Liver (tissue), 9 donors: Measurements from ENCODE around the gene VGLL4. TPM values are rescaled to one million over a fixed set of nuclear protein-coding genes. Genes with fewer than 3 reads are reported as not detected.
"Not testable (repeated sequence)": the region's sequence is repeated elsewhere in the genome, so short reads cannot be mapped to it uniquely, and the experiment has no call there.

Experiments
- DNase-seq: peaks from one replicate; pipeline ENCODE4 v3.0.0-alpha.2; 2017; ENCODE audit warnings: low spot score
- H3K27ac ChIP-seq, 2 donors: one replicate each; pipeline ENCODE4 v1.7.0; 2013; ENCODE audit warnings: inconsistent platforms in 2 of 2, low read length in 2 of 2, control low read depth in 1 of 2, low read depth in 1 of 2, mild to moderate bottlenecking in 1 of 2
- H3K27me3 ChIP-seq, 4 donors: one replicate each; pipeline versions ENCODE4 v1.6.1 to v1.7.0; 2013; ENCODE audit warnings: low read length in 3 of 4, inconsistent platforms in 1 of 4, mild to moderate bottlenecking in 1 of 4, moderate library complexity in 1 of 4; ENCODE audit not compliant: control insufficient read depth in 4 of 4, insufficient read depth in 4 of 4
- H3K36me3 ChIP-seq, 4 donors: one replicate each; pipeline versions ENCODE4 v1.6.1 to v1.7.0; 2013; ENCODE audit warnings: low read length in 3 of 4, mild to moderate bottlenecking in 3 of 4, low read depth in 1 of 4, moderate library complexity in 1 of 4; ENCODE audit not compliant: control insufficient read depth in 4 of 4, insufficient read depth in 3 of 4
- H3K4me1 ChIP-seq, 4 donors: one replicate each; pipeline versions ENCODE4 v1.6.1 to v1.7.0; 2013; ENCODE audit warnings: low read length in 3 of 4, mild to moderate bottlenecking in 3 of 4, moderate library complexity in 1 of 4; ENCODE audit not compliant: control insufficient read depth in 4 of 4, insufficient read depth in 4 of 4
- H3K4me3 ChIP-seq, 3 donors: one replicate each; pipeline versions ENCODE4 v1.6.1 to v1.7.0; 2013; ENCODE audit warnings: low read length in 3 of 3, control low read depth in 1 of 3, low read depth in 1 of 3, mild to moderate bottlenecking in 1 of 3
- H3K9ac ChIP-seq, 2 donors: one replicate each; pipeline ENCODE4 v1.7.0; 2013; ENCODE audit warnings: low read length in 2 of 2, mild to moderate bottlenecking in 2 of 2, moderate library complexity in 2 of 2, control low read depth in 1 of 2, low read depth in 1 of 2
- H3K9me3 ChIP-seq, 4 donors: one replicate each; pipeline versions ENCODE4 v1.6.1 to v1.7.0; 2013; ENCODE audit warnings: low read length in 3 of 4; ENCODE audit not compliant: control insufficient read depth in 4 of 4
- EGR1 ChIP-seq, 2 donors: IDR thresholded peaks; 2 replicates each; pipeline ENCODE4 v1.6.1; 2016 to 2018; ENCODE audit warnings: antibody characterized with exemption in 2 of 2, low read depth in 2 of 2
- GABPA ChIP-seq, 2 donors: IDR thresholded peaks in 1 of 2; conservative IDR thresholded peaks in 1 of 2; 2 replicates each; pipeline ENCODE4 v1.6.1; 2016; ENCODE audit warnings: antibody characterized with exemption in 2 of 2, mild to moderate bottlenecking in 1 of 2, moderate library complexity in 1 of 2
- HNF4G ChIP-seq: IDR thresholded peaks from 2 replicates; pipeline ENCODE4 v1.6.1; 2016; ENCODE audit warnings: antibody characterized with exemption
- JUND ChIP-seq, 2 donors: IDR thresholded peaks; 2 replicates each; pipeline ENCODE4 v1.6.1; 2016; ENCODE audit warnings: antibody characterized with exemption in 2 of 2
- RAD21 ChIP-seq, 2 donors: IDR thresholded peaks; 2 replicates each; pipeline ENCODE4 v1.6.1; 2016; ENCODE audit warnings: antibody characterized with exemption in 2 of 2, mild to moderate bottlenecking in 2 of 2
- RXRA ChIP-seq, 2 donors: IDR thresholded peaks; 2 replicates each; pipeline ENCODE4 v1.6.1; 2017 to 2018; ENCODE audit warnings: antibody characterized with exemption in 2 of 2, mild to moderate bottlenecking in 1 of 2
- TAF1 ChIP-seq: conservative IDR thresholded peaks from 2 replicates; pipeline ENCODE4 v1.6.1; 2016; ENCODE audit warnings: antibody characterized with exemption, mild to moderate bottlenecking
- WGBS: extraction: QIAGEN DNeasy Blood & Tissue Kit; methylation state at CpG from one replicate; pipeline ENCODE4 v1.1.7; 2013; 5-methylcytosine and 5-hydroxymethylcytosine counted together
- polyA plus RNA-seq, 2 donors: library from polyadenylated mRNA; stranded (reverse) in 1 of 2; unstranded in 1 of 2; fragments of 200-250 nt in 1 of 2; fragments of >200 nt in 1 of 2; fragmentation: Nextera tagmentation in 1 of 2; extraction: Ambion mirVana in 1 of 2; gene quantifications; one replicate each; pipeline versions ENCODE4 v1.2.1 to v1.2.3, GENCODE V29; 2013 to 2015
- total RNA-seq, 2 donors: library from RNA; depleted of rRNA; stranded (reverse); fragments of >200 nt; gene quantifications; one replicate each; pipeline ENCODE4 v1.2.3, GENCODE V29; 2014
- TF ChIP-seq, protein P1 (sequence below): IDR thresholded peaks from 2 replicates; pipeline ENCODE4 v1.6.1; 2016; ENCODE audit warnings: antibody characterized with exemption
- TF ChIP-seq, protein P2 (sequence below): fragments of 150-350 bp; IDR thresholded peaks from 2 replicates; pipeline ENCODE4 v1.5.1; 2017; ENCODE audit warnings: improper control_type of control experiment, low read depth, low read length; ENCODE audit not compliant: missing input control
- donor health status: healthy.
- donor health status: healthy.
- donor health status: healthy.
- donor health status: healthy.
- donor health status: healthy.

The VGLL4 gene
- total and polyA plus RNA-seq, 4 donors: 7.2 to 27.9 (median 13.0) TPM

DNA sequence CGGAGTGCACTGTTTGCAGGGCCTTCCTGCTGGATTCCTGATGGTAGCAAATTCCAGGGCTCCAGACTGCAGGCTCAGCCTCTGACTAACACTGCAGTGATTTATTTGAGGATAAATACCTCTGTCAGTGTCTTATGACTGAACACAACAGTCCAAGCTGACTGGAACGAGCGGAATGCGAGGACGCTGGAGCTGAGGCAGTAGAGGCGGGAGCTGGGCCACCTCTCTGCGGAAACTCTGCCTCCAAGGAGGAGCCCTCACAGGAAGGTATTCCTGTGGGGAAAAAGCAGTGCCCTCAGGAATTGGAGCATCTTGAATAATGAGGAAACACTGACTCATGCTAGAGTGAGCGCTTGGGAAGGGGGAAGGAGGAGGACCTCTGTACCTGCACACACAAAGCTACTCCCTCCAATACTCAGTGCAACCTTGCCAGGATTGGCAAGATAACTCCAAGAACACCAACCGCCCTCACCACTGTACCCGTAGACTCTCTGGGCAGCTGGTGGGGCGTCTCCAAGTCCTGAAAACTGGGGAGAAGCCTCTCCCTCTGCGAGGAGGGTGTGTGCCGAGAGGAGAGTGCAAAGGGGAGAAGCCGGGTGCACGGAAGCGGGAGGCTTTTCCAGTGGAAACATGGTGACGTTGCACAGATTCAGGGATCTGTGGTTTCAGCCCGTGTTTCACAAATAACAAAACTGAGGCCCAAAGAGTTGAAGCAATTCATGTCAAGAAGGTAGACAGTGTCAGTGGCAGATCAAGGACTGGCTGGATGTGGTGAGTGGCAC lies 43.0 kb downstream of the VGLL4 start:
- TF ChIP-seq RXRA (IDR thresholded peaks at IDR 0.05): peak in 1 of 2 donors; percentile 22
- TF ChIP-seq GABPA (IDR thresholded peaks at IDR 0.05 in 1 of 2, conservative IDR thresholded peaks at IDR 0.05 in 1 of 2): no peak
- peak in 1 of 2 donors; percentile 69 for TF ChIP-seq JUND (IDR thresholded peaks at IDR 0.05)
- TF ChIP-seq RAD21 (IDR thresholded peaks at IDR 0.05): peak; percentile 33 to 38
- TF ChIP-seq, protein P1, sequence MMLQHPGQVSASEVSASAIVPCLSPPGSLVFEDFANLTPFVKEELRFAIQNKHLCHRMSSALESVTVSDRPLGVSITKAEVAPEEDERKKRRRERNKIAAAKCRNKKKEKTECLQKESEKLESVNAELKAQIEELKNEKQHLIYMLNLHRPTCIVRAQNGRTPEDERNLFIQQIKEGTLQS: no peak
- TF ChIP-seq TAF1: no peak
- H3K4me3 ChIP-seq: no peak overlapping the region
- WGBS: 84% methylated on average over 18 of the region's 18 CpGs
- H3K9ac ChIP-seq: no peak overlapping the region
- H3K36me3 ChIP-seq: peaks cover 4 to 12% (median 5%) of the 10 kb centered on the region in 4 donors
- H3K4me1 ChIP-seq: no peaks in the 10 kb centered on the region
- no peak for DNase-seq
- no peaks in the 10 kb centered on the region for H3K9me3 ChIP-seq
- H3K27ac ChIP-seq: peak overlapping the region; percentile 14 to 33
- no peaks in the 10 kb centered on the region for H3K27me3 ChIP-seq

DNA sequence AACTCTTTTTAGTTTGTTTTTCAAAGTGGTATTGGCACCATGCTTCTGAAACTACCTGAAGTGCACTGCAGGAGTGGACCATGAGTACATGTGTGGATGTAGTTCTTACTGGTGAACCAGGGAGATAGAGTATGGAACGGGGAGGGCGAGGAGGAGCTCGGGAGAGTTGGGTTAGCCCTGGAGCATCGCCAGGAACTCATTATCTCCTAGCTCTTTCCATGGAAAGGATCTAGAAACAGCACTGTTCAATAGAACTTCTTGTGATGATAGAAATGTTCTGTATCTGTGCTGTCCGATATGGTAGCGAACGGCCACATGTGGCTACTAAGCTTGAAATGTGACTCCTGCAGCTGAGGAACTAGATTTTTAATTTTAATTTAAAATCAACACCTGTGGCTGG lies 47.3 kb downstream of the VGLL4 start:
- H3K9ac ChIP-seq: no peak overlapping the region
- no peak overlapping the region for H3K27ac ChIP-seq
- 86% methylated on average over 7 of the region's 7 CpGs for whole genome bisulfite sequencing
- no peaks in the 10 kb centered on the region for H3K27me3 ChIP-seq
- H3K36me3 ChIP-seq: peaks cover 2 to 12% (median 5%) of the 10 kb centered on the region in 4 donors
- DNase-seq: no peak
- no peak overlapping the region for H3K4me3 ChIP-seq
- H3K4me1 ChIP-seq: peaks cover 0 to 2% (median 0%) of the 10 kb centered on the region in 4 donors
- TF ChIP-seq JUND (IDR thresholded peaks at IDR 0.05): no peak
- no peak for TF ChIP-seq RXRA (IDR thresholded peaks at IDR 0.05)
- TF ChIP-seq, protein P2, sequence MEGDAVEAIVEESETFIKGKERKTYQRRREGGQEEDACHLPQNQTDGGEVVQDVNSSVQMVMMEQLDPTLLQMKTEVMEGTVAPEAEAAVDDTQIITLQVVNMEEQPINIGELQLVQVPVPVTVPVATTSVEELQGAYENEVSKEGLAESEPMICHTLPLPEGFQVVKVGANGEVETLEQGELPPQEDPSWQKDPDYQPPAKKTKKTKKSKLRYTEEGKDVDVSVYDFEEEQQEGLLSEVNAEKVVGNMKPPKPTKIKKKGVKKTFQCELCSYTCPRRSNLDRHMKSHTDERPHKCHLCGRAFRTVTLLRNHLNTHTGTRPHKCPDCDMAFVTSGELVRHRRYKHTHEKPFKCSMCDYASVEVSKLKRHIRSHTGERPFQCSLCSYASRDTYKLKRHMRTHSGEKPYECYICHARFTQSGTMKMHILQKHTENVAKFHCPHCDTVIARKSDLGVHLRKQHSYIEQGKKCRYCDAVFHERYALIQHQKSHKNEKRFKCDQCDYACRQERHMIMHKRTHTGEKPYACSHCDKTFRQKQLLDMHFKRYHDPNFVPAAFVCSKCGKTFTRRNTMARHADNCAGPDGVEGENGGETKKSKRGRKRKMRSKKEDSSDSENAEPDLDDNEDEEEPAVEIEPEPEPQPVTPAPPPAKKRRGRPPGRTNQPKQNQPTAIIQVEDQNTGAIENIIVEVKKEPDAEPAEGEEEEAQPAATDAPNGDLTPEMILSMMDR: no peak
- TF ChIP-seq HNF4G: no peak
- no peaks in the 10 kb centered on the region for H3K9me3 ChIP-seq

DNA sequence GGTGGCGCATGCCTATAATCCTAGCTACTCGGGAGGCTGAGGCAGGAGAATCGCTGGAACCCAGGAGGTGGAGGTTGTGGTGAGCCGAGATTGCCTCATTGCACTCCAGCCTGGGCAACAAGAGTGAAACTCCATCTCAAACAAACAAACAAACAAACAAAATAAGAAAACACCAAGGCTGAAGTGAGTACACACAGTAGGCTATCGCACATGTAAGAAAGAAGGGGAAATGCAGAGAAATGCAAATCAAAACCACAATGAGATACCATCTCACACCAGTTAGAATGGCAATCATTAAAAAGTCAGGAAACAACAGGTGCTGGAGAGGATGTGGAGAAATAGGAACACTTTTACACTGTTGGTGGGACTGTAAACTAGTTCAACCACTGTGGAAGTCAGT lies 48.7 kb downstream of the VGLL4 start:
- not testable (repeated sequence) for H3K36me3 ChIP-seq, DNase-seq, H3K4me3 ChIP-seq, H3K9me3 ChIP-seq, H3K4me1 ChIP-seq, H3K9ac ChIP-seq, H3K27ac ChIP-seq, H3K27me3 ChIP-seq
- 95% methylated on average over 5 of the region's 5 CpGs for WGBS

DNA sequence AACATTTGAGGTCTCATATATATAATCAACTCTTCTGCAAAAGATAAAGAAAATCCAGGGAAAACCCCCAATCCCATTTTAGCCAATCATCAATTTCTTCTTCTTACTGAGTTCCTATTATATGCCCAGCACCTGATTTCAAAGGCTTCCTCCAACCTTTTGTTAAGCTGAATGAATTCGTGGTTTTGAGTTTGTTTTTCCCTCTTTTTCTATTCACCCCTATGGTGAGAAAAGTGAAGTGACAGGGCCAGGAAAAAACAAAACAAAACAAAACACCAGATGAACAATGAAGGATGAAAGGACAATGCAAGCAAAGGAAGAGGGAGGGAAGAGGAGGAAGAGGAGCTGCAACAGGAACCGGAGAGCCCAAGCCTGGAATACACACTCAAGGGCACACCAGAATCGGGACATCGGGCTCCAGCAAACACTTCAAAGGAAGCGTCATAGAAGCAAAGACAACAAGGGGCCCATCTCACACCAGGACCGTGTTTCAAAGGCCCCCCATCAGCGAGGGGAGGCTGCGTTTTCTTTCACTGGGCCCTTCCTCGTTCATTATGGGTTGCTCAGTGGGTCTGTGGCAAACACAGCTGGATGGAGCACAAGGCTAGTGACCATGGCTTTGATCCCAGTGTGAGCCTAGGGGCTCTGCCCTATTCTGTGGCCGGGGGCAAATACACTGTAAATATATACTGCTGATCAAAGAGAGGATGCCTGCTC lies 50.2 kb downstream of the VGLL4 start:
- Histone ChIP-seq H3K9ac (no peak overlapping the region), H3K27ac (no peak overlapping the region), H3K27me3 (no peaks in the 10 kb centered on the region), H3K4me3 (no peak overlapping the region), H3K36me3 (peaks cover 0 to 4% (median 0%) of the 10 kb centered on the region in 4 donors), H3K9me3 (no peaks in the 10 kb centered on the region), H3K4me1 (peaks cover 0 to 2% (median 0%) of the 10 kb centered on the region in 4 donors)
- WGBS: 83% methylated on average over 10 of the region's 10 CpGs
- no peak for TF ChIP-seq EGR1 (IDR thresholded peaks at IDR 0.05; ENCODE audit: low read depth in 2 of 2)
- TF ChIP-seq GABPA (IDR thresholded peaks at IDR 0.05 in 1 of 2, conservative IDR thresholded peaks at IDR 0.05 in 1 of 2): no peak
- no peak for TF ChIP-seq RXRA (IDR thresholded peaks at IDR 0.05)
- no peak for DNase-seq
